Measurements from ENCODE around the gene ZNF486.

Gene ZNF486

GRCh38 chr19:20235156-20235555, 68.1 kb downstream of the ZNF486 start:
- H3K4me3 ChIP-seq (ENCODE audit: low read depth, low read length): no peak overlapping the region
- no peak for DNase-seq (ENCODE audit: low read depth)
- TF ChIP-seq CTCF (IDR thresholded peaks at IDR 0.05; ENCODE audit: low read depth, low read length) (no peak), POLR2A (IDR thresholded peaks at IDR 0.05; ENCODE audit: extremely low read depth, insufficient read length) (no peak), MYC (IDR thresholded peaks at IDR 0.05; ENCODE audit: low read depth, low read length) (no peak), MAX (IDR thresholded peaks at IDR 0.05; ENCODE audit: low read depth, low read length) (no peak)

GRCh38 chr19:20237773-20238623, 71.0 kb downstream of the ZNF486 start:
- TF ChIP-seq MAX (IDR thresholded peaks at IDR 0.05; ENCODE audit: low read depth, low read length) (no peak), MYC (IDR thresholded peaks at IDR 0.05; ENCODE audit: low read depth, low read length) (no peak), POLR2A (IDR thresholded peaks at IDR 0.05; ENCODE audit: extremely low read depth, insufficient read length) (peak; percentile 24), CTCF (IDR thresholded peaks at IDR 0.05; ENCODE audit: low read depth, low read length) (no peak)
- H3K4me3 ChIP-seq (ENCODE audit: low read depth, low read length): peak overlapping the region; percentile 81
- DNase-seq (ENCODE audit: low read depth): peak; percentile 90

- DNase-seq (ENCODE audit: low read depth): no peak
- no peak for TF ChIP-seq MAX (IDR thresholded peaks at IDR 0.05; ENCODE audit: low read depth, low read length)
- no peak for TF ChIP-seq CTCF (IDR thresholded peaks at IDR 0.05; ENCODE audit: low read depth, low read length)
- TF ChIP-seq POLR2A (IDR thresholded peaks at IDR 0.05; ENCODE audit: extremely low read depth, insufficient read length): no peak
- TF ChIP-seq MYC (IDR thresholded peaks at IDR 0.05; ENCODE audit: low read depth, low read length): no peak
- H3K4me3 ChIP-seq (ENCODE audit: low read depth, low read length): no peak overlapping the region
These were observed 76.6 kb downstream of the ZNF486 start for GRCh38 chr19:20243629-20244028.

- no peak for DNase-seq (ENCODE audit: low read depth)
- no peak overlapping the region for H3K4me3 ChIP-seq (ENCODE audit: low read depth, low read length)
- TF ChIP-seq CTCF (IDR thresholded peaks at IDR 0.05; ENCODE audit: low read depth, low read length) (no peak), MYC (IDR thresholded peaks at IDR 0.05; ENCODE audit: low read depth, low read length) (no peak), MAX (IDR thresholded peaks at IDR 0.05; ENCODE audit: low read depth, low read length) (no peak), POLR2A (IDR thresholded peaks at IDR 0.05; ENCODE audit: extremely low read depth, insufficient read length) (no peak)
These were observed 77.3 kb downstream of the ZNF486 start for GRCh38 chr19:20244356-20244755.

- H3K4me3 ChIP-seq (ENCODE audit: low read depth, low read length): no peak overlapping the region
- TF ChIP-seq POLR2A (IDR thresholded peaks at IDR 0.05; ENCODE audit: extremely low read depth, insufficient read length) (no peak), MAX (IDR thresholded peaks at IDR 0.05; ENCODE audit: low read depth, low read length) (no peak), MYC (IDR thresholded peaks at IDR 0.05; ENCODE audit: low read depth, low read length) (no peak), CTCF (IDR thresholded peaks at IDR 0.05; ENCODE audit: low read depth, low read length) (no peak)
- no peak for DNase-seq (ENCODE audit: low read depth)
These were observed 78.3 kb downstream of the ZNF486 start for GRCh38 chr19:20245309-20245708.
